Heart left ventricle (tissue), 16 donors: Measurements from ENCODE around the gene TH. TPM values are rescaled to one million over a fixed set of nuclear protein-coding genes. Genes with fewer than 3 reads are reported as not detected.

Source experiments
- ATAC-seq, 4 donors: fragments of 200-7000 bp; cut with Tn5 transposase; one replicate each; pipeline ENCODE4 v1.9.1; 2020 to 2022; ENCODE audit warnings: moderate library complexity in 4 of 4, mild to moderate bottlenecking in 3 of 4, moderate number of reproducible peaks in 1 of 4
- DNase-seq, 5 donors: peaks; one replicate each; pipeline ENCODE4 v3.0.0-alpha.2; 2020
- H3K27ac ChIP-seq, 12 donors: fragments of 200-600 bp; sonication (generic) in 4 of 12; one replicate each; pipeline versions ENCODE4 v1.5.0 to v1.8.0; 2016 to 2022; ENCODE audit warnings: mild to moderate bottlenecking in 2 of 12
- H3K27me3 ChIP-seq, 9 donors: fragments of 200-600 bp; sonication (generic) in 2 of 9; one replicate each; pipeline versions ENCODE4 v1.5.1 to v1.8.0; 2016 to 2022; ENCODE audit warnings: mild to moderate bottlenecking in 3 of 9
- H3K36me3 ChIP-seq, 9 donors: fragments of 200-600 bp; sonication (generic) in 2 of 9; one replicate each; pipeline versions ENCODE4 v1.5.0 to v1.8.0; 2018 to 2022; ENCODE audit warnings: mild to moderate bottlenecking in 2 of 9
- H3K4me1 ChIP-seq, 12 donors: fragments of 200-600 bp; sonication (generic) in 4 of 12; one replicate each; pipeline versions ENCODE4 v1.5.0 to v1.8.0; 2016 to 2022; ENCODE audit warnings: mild to moderate bottlenecking in 3 of 12
- H3K4me3 ChIP-seq, 12 donors: fragments of 200-600 bp; sonication (generic) in 4 of 12; one replicate each; pipeline versions ENCODE4 v1.5.0 to v1.8.0; 2017 to 2022; ENCODE audit warnings: mild to moderate bottlenecking in 9 of 12, moderate library complexity in 4 of 12
- H3K9me3 ChIP-seq, 12 donors: fragments of 200-600 bp; sonication (generic) in 4 of 12; one replicate each; pipeline versions ENCODE4 v1.5.0 to v1.8.0; 2016 to 2022; ENCODE audit warnings: mild to moderate bottlenecking in 1 of 12
- POLR2A ChIP-seq, 2 donors: fragments of 450-650 bp; IDR thresholded peaks; one replicate each; pipeline ENCODE4 v1.6.1; 2017; ENCODE audit warnings: antibody characterized with exemption in 2 of 2, mild to moderate bottlenecking in 2 of 2, moderate library complexity in 2 of 2
- WGBS, 4 donors: extraction: QIAGEN DNeasy Blood & Tissue Kit in 2 of 4; methylation state at CpG; one replicate each; pipeline versions ENCODE4 v1.1.5 to v1.1.7; 2013 to 2018; 5-methylcytosine and 5-hydroxymethylcytosine counted together
- intact Hi-C, 10 donors: fragments of 100-400 bp; cut with DNase I; formaldehyde crosslinking; loops; one replicate each; pipeline versions ENCODE4 v1.11.1 to v1.14.2; 2022
- polyA plus RNA-seq, 2 donors: library from polyadenylated mRNA; stranded (reverse); fragments of 200-250 nt; gene quantifications; one replicate each; pipeline ENCODE4 v1.2.3, GENCODE V29; 2013
- total RNA-seq, 9 donors: library from RNA; depleted of rRNA in 2 of 9; stranded (reverse); fragments of >200 nt in 2 of 9; fragmentation: NEBNext Ultra II Directional in 3 of 9; extraction: Animal tissue kit (Norgen Biotek cat#: 25700) in 3 of 9; gene quantifications; one replicate each; pipeline versions ENCODE4 v1.1.0 to v1.2.4, GENCODE V29; 2016 to 2023
- TF ChIP-seq, protein P1 (sequence below), 12 donors: fragments of 200-600 bp; sonication (generic) in 4 of 12; IDR thresholded peaks; one replicate each; pipeline versions ENCODE4 v1.5.0 to v1.8.0; 2018 to 2022; ENCODE audit warnings: antibody characterized with exemption in 12 of 12, mild to moderate bottlenecking in 5 of 12
- donor health status: ischemic (EF 13 %, LVEDD 7.1; RV severe dilation, severe dysfunction).
- donor health status: healthy with polysubstance abuse.
- donor health status: DM: no; HTN: yes; CAD: no.
- donor health status: DM: no; HTN: no; CAD: no.
- donor health status: ischemic (EF 25% LVEDD 6.9; RV normal size, moderate dysfunction).
- donor health status: ischemic (EF 25% LVEDD 5.7; RV mildly dilated, moderate dysfunction).
- donor health status: healthy.
- donor health status: DM: yes; HTN: yes; CAD: no.
- donor health status: ischemic (EF 35%, LVEDD 5.7; RV mildly dilated, moderate dysfunction).
- donor health status: nonischemic (EF 11% LVEDD 7.7; RV severe dilation, severe dysfunction).
- donor health status: DM: yes; HTN: yes; CAD: no.
- donor health status: PGD.
- donor health status: ischemic (EF 29% LVEDD 5.4; RV normal size, mild dysfunction).
- donor health status: nonischemic (EF 23%, LVEDD 6.1; RV moderate dilation, normal function).

TH gene
- total and polyA plus RNA-seq, 11 donors: 0.08 TPM; not detected in 10

DNA sequence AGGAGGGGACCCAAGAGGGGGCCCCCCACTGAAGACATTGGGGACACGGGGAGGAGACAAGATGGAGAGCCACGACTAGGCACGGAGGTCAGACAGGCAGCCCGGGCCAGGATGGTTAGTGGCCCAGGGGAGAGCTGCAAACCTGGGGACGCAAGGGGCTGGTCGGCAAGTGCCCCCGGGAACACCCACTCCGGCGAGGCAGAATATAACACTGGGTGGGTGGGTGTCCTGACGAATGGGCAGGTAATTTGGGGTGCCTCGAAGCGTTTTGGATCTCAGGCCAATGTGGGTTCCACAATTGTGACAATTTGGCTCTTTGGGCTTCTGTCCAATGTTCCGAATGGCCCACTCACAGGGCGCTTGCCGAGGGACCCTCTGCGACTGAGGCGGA lies 42.3 kb downstream of the TH start:
- TF ChIP-seq, protein P1, sequence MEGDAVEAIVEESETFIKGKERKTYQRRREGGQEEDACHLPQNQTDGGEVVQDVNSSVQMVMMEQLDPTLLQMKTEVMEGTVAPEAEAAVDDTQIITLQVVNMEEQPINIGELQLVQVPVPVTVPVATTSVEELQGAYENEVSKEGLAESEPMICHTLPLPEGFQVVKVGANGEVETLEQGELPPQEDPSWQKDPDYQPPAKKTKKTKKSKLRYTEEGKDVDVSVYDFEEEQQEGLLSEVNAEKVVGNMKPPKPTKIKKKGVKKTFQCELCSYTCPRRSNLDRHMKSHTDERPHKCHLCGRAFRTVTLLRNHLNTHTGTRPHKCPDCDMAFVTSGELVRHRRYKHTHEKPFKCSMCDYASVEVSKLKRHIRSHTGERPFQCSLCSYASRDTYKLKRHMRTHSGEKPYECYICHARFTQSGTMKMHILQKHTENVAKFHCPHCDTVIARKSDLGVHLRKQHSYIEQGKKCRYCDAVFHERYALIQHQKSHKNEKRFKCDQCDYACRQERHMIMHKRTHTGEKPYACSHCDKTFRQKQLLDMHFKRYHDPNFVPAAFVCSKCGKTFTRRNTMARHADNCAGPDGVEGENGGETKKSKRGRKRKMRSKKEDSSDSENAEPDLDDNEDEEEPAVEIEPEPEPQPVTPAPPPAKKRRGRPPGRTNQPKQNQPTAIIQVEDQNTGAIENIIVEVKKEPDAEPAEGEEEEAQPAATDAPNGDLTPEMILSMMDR (IDR thresholded peaks at IDR 0.05): no peak
- no peak for TF ChIP-seq POLR2A (IDR thresholded peaks at IDR 0.05)
- intact Hi-C loops: no loop called here
- Histone ChIP-seq H3K27me3 (peaks cover 0 to 16% (median 6%) of the 10 kb centered on the region in 9 donors), H3K27ac (no peak overlapping the region), H3K36me3 (peaks cover 0 to 12% (median 0%) of the 10 kb centered on the region in 9 donors), H3K4me1 (no peaks in the 10 kb centered on the region), H3K9me3 (no peaks in the 10 kb centered on the region), H3K4me3 (no peak overlapping the region)
- ATAC-seq (no peak), DNase-seq (peak in 2 of 5 donors; percentile 17 to 59)
- WGBS, 4 donors: 90 to 92% (median 90%) methylated on average over 15 to 17 of the region's 17 CpGs

- Histone ChIP-seq H3K4me1 (no peaks in the 10 kb centered on the region), H3K27me3 (peaks cover 0 to 12% (median 0%) of the 10 kb centered on the region in 9 donors), H3K9me3 (no peaks in the 10 kb centered on the region), H3K27ac (no peak overlapping the region), H3K4me3 (no peak overlapping the region), H3K36me3 (peaks cover 0 to 7% (median 0%) of the 10 kb centered on the region in 9 donors)
- ATAC-seq (peak in 1 of 4 donors; percentile 27), DNase-seq (peak in 1 of 5 donors; percentile 28)
- WGBS, 4 donors: 82 to 86% (median 82%) methylated on average over 11 to 12 of the region's 12 CpGs
- TF ChIP-seq POLR2A (IDR thresholded peaks at IDR 0.05): no peak
- intact Hi-C loops: no loop called here
Observed at GRCh38 chr11:2128511-2129307, 42.9 kb downstream of the TH start.

DNA sequence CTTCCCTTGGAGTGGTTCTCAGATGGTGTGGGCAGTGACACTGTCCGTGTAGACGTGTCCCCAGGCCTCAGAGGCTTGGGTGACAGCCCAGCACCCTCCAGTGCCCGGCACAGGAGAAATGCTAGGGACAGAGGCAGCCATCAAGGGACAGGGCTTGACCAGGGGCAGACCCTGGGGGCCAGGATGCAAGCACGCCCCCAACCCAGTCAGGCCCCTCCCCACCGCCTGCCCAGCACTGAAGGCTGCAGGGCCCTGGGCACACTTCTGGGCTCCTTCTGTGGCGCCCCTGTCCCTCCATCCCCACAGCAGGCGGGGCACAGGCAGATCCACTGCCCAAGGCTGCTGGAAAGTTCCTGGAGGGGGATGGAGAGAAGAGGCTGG lies 43.5 kb downstream of the TH start:
- 81 to 86% (median 82%) methylated on average over 7 of the region's 7 CpGs for WGBS, 4 donors
- ATAC-seq: peak in 1 of 4 donors; percentile 22
- H3K36me3 ChIP-seq: peaks cover 0 to 4% (median 0%) of the 10 kb centered on the region in 9 donors

DNA sequence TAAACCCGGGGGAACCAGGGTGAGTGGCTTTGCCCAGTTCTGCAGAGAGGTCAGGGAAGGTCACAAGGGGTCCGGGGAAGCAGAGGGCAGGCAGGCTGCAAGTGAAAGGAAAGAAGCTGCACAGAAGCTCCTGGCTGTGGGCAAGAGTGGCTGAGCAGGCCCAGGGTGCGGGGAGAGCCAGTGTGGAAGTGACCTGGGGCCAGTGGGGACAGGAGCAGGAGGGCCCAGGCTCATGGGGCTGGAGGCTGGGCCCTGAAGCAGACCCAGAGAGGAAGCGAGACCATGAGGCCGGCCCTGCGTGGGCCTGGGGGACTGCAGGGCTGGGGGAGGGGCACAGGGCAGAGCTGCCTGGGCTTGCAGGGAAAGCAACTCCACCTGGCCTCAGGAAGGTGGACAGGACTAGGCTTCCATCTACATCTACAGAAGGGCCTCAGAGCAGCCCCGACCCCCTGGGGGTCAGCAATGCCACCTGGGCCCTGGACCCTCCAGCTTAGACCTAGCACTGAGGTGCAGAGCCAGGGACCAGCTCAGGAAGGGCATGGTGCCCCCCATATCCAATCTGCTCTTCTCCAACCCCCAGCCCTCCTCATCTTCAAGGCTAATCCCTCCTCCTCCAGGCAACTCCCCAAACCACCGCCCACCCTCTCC lies 44.0 kb downstream of the TH start:
- TF ChIP-seq POLR2A (IDR thresholded peaks at IDR 0.05): no peak
- TF ChIP-seq, protein P1 (IDR thresholded peaks at IDR 0.05): no peak
- no peak overlapping the region for H3K27ac ChIP-seq
- no peaks in the 10 kb centered on the region for H3K4me1 ChIP-seq
- peaks cover 0 to under 1% (median 0%) of the 10 kb centered on the region in 9 donors for H3K27me3 ChIP-seq
- DNase-seq: peak in 1 of 5 donors; percentile 41
- 66 to 79% (median 77%) methylated on average over 5 to 8 of the region's 8 CpGs for WGBS, 4 donors
- H3K36me3 ChIP-seq: peaks cover 0 to 4% (median 0%) of the 10 kb centered on the region in 9 donors
- H3K9me3 ChIP-seq: no peaks in the 10 kb centered on the region
- no peak overlapping the region for H3K4me3 ChIP-seq
- peak in 1 of 4 donors; percentile 8 for ATAC-seq
- intact Hi-C loops: no loop called here

More for the DNA sequence above, 43.5 kb downstream of the TH start:
- Histone ChIP-seq H3K27me3 (peaks cover 0 to 6% (median 0%) of the 10 kb centered on the region in 9 donors), H3K4me3 (no peak overlapping the region), H3K9me3 (no peaks in the 10 kb centered on the region), H3K27ac (no peak overlapping the region), H3K4me1 (no peaks in the 10 kb centered on the region)
- DNase-seq: peak in 1 of 5 donors; percentile 44
- TF ChIP-seq, protein P1 (IDR thresholded peaks at IDR 0.05): no peak
- no peak for TF ChIP-seq POLR2A (IDR thresholded peaks at IDR 0.05)
- intact Hi-C loops: no loop called here
